Measurements from ENCODE around the gene ELMOD3.

- TF ChIP-seq CTCF (IDR thresholded peaks at IDR 0.05), result no peak
- TF ChIP-seq POLR2A (IDR thresholded peaks at IDR 0.05), result no peak
Measured at GRCh38 chr2:85422072-85422457, 67.5 kb downstream of the ELMOD3 start.

Measured in esophagus squamous epithelium (tissue), 4 donors.